Stimulated activated memory B cell treated with anti-CD40 and anti-IgM and Interleukin-4, amounts not matched to agents 10 μg/mL and 1 μg/mL and 100 μg/mL, for 72 hours (primary cell): ENCODE measurements around the gene FBXW7.

Source experiments
- ATAC-seq: fragments of 150-1000 bp; cut with Tn5 transposase; 2 replicates; pipeline ENCODE4 v1.10.0; 2021
- H3K27ac Mint-ChIP-seq: one replicate; pipeline ENCODE4 v1.8.0; 2022; ENCODE audit warnings: mild to moderate bottlenecking, mixed read lengths
- H3K27me3 Mint-ChIP-seq: one replicate; pipeline ENCODE4 v1.8.0; 2022; ENCODE audit warnings: mixed read lengths
- H3K36me3 Mint-ChIP-seq: one replicate; pipeline ENCODE4 v1.8.0; 2022; ENCODE audit warnings: mixed read lengths
- H3K4me1 Mint-ChIP-seq: one replicate; pipeline ENCODE4 v1.8.0; 2022; ENCODE audit warnings: mixed read lengths
- H3K4me3 Mint-ChIP-seq: one replicate; pipeline ENCODE4 v1.8.0; 2022; ENCODE audit warnings: mild to moderate bottlenecking, moderate library complexity, mixed read lengths
- H3K9me3 Mint-ChIP-seq: one replicate; pipeline ENCODE4 v1.8.0; 2022; ENCODE audit warnings: mixed read lengths

FBXW7 gene

DNA sequence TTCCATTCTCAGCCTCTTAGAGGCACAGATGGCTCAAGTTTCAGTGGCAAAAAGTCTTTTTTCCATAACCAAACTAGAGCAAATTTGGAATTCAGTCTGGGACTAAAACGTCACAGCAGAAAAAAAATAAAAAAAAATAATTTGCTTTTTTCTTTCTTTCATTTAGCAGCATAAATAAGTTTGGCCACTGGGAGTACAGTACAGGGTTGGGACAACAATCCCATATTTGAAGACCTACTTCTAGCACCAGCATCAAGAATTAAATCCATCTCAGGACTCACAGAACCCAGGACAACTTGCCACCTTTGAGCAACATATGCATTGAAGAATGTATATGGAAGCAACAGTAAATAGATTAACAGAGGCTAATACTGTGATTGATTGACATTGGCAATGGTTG, 214.0 kb downstream of the FBXW7 start:
- Mint-ChIP-seq H3K27ac (no peak overlapping the region), H3K4me3 (no peak overlapping the region), H3K9me3 (no peaks in the 10 kb centered on the region), H3K36me3 (peaks cover 46% of the 10 kb centered on the region), H3K27me3 (no peaks in the 10 kb centered on the region), H3K4me1 (no peaks in the 10 kb centered on the region)
- ATAC-seq, result no peak

GRCh38 chr4:152321398-152321797, 214.5 kb downstream of the FBXW7 start:
- Mint-ChIP-seq H3K27me3 (no peaks in the 10 kb centered on the region), H3K4me3 (no peak overlapping the region), H3K36me3 (peaks cover 46% of the 10 kb centered on the region), H3K4me1 (no peaks in the 10 kb centered on the region), H3K9me3 (no peaks in the 10 kb centered on the region), H3K27ac (no peak overlapping the region)
- ATAC-seq, result no peak

DNA sequence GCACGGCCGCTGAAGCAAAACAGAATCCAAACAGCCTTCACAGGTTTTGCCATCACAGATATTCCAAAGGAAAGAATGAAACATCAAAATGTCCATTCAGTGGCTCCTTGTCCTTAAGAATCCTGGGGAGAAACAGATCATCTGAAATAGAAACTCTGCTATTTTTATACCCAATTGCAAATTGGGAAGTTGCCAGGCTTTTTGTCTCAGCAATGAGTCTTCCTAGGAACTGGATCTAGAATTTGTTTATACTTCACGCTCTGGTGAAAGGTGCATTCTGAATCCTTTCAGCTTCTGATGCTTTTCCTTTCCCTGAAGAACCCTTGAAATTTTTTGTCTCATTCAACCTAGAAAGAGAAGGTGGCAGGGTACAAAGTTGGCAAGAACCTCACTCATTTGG, 218.9 kb downstream of the FBXW7 start:
- H3K4me3 Mint-ChIP-seq, result no peak overlapping the region
- no peaks in the 10 kb centered on the region for H3K9me3 Mint-ChIP-seq
- peaks cover 10% of the 10 kb centered on the region for H3K36me3 Mint-ChIP-seq
- no peak for ATAC-seq
- H3K4me1 Mint-ChIP-seq, result no peaks in the 10 kb centered on the region
- H3K27ac Mint-ChIP-seq, result no peak overlapping the region
- no peaks in the 10 kb centered on the region for H3K27me3 Mint-ChIP-seq

DNA sequence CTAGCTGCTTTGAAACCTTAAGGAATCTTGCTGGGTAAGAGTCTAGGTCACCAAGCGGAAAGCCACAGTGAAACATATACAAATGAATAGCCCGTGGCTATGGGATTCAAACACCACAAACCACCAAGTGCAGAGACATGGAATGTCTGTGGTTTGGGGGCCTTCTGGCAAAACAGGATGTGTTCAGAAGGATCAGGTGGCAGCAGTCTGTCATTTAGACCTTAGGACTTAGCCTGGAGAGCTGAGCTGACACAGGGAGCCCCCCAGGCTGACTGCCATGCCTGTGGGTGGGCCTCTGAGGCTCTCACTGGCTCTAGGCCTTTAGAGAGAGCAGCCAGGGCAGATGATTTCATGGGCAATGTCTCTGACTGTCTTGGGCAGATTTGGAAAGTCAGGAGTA, 225.6 kb downstream of the FBXW7 start:
- H3K4me3 Mint-ChIP-seq, result no peak overlapping the region
- H3K36me3 Mint-ChIP-seq, result no peaks in the 10 kb centered on the region
- peaks cover 11% of the 10 kb centered on the region for H3K27me3 Mint-ChIP-seq
- no peak for ATAC-seq
- H3K4me1 Mint-ChIP-seq, result no peaks in the 10 kb centered on the region
- no peaks in the 10 kb centered on the region for H3K9me3 Mint-ChIP-seq
- H3K27ac Mint-ChIP-seq, result no peak overlapping the region

DNA sequence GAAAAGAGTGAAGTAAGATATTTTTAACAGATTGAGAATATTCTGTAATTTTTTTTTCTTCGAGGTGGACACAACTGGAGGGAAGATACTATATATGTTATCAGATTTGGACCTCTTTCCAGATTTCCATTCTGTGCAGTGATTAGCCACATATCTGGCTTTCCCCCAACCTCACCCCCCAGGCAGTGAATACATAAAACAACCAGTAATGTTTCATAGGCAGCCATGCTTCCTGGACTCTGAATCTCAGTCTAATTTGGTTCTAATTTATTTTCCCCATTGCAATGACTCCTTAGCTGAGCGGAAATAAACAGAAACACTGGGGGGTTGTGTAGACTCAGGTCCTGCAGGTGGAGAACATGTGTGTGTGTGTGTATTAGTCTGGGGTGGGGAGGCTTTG, 226.5 kb downstream of the FBXW7 start:
- ATAC-seq, result no peak
- Mint-ChIP-seq H3K4me1 (no peaks in the 10 kb centered on the region), H3K4me3 (no peak overlapping the region), H3K36me3 (no peaks in the 10 kb centered on the region), H3K27me3 (peaks cover 16% of the 10 kb centered on the region), H3K9me3 (no peaks in the 10 kb centered on the region), H3K27ac (no peak overlapping the region)

- Mint-ChIP-seq H3K27ac (no peak overlapping the region), H3K4me1 (no peaks in the 10 kb centered on the region), H3K9me3 (no peaks in the 10 kb centered on the region), H3K36me3 (no peaks in the 10 kb centered on the region), H3K4me3 (no peak overlapping the region), H3K27me3 (peaks cover 16% of the 10 kb centered on the region)
- no peak for ATAC-seq
Observed at GRCh38 chr4:152308951-152309350, 226.9 kb downstream of the FBXW7 start.

GRCh38 chr4:152307669-152308068, 228.2 kb downstream of the FBXW7 start:
- Mint-ChIP-seq H3K36me3 (no peaks in the 10 kb centered on the region), H3K27ac (no peak overlapping the region), H3K9me3 (no peaks in the 10 kb centered on the region), H3K27me3 (peaks cover 16% of the 10 kb centered on the region), H3K4me3 (no peak overlapping the region), H3K4me1 (no peaks in the 10 kb centered on the region)
- no peak for ATAC-seq

DNA sequence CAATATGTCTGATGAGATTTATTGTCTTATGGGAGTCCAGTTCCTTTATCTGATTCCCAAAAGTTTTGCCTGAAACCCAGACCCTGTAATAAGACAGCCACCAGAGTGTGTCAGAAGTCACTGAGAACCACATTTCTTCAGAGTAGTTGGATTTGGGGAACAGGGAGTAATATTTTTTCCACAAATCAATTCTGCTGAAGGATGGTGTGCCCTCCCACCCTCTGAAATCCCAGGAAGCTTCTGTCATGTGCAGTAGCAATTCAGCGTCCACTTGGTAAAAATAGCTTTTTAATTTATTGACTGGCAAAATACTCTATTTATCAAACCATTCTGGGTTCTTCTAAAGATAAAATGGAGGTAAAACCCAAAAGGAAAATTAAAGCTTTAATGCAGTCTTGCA, 229.4 kb downstream of the FBXW7 start:
- H3K4me3 Mint-ChIP-seq, result no peak overlapping the region
- H3K36me3 Mint-ChIP-seq, result no peaks in the 10 kb centered on the region
- peaks cover 16% of the 10 kb centered on the region for H3K27me3 Mint-ChIP-seq

GRCh38 chr4:152304220-152304619, 231.7 kb downstream of the FBXW7 start:
- H3K4me3 Mint-ChIP-seq, result no peak overlapping the region
- peaks cover 16% of the 10 kb centered on the region for H3K27me3 Mint-ChIP-seq
- no peaks in the 10 kb centered on the region for H3K4me1 Mint-ChIP-seq
- H3K9me3 Mint-ChIP-seq, result no peaks in the 10 kb centered on the region
- H3K27ac Mint-ChIP-seq, result no peak overlapping the region
- no peaks in the 10 kb centered on the region for H3K36me3 Mint-ChIP-seq
- peak; percentile 58 for ATAC-seq

More for the DNA sequence above, 229.4 kb downstream of the FBXW7 start:
- Mint-ChIP-seq H3K4me1 (no peaks in the 10 kb centered on the region), H3K27ac (no peak overlapping the region), H3K9me3 (no peaks in the 10 kb centered on the region)
- ATAC-seq, result no peak

DNA sequence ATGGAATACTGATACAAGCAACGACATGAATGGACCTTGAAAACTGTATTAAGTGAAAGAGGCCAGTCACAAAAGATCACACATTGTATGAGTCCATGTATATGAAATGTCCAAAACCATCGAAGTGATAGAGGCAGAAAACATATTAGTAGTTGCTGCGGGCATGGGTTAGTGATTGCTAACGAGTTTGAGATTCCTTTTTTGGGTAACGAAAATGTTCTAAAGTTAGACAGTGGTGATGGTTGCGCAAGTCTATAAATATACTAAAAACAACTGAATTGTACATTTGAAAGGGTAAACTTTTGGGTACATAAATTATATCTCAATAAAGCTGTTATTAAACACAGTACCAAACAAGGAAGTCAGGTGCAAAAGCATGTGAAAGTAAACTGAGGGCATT, 234.5 kb downstream of the FBXW7 start:
- no peak for ATAC-seq
- H3K4me3 Mint-ChIP-seq, result no peak overlapping the region

GRCh38 chr4:152299553-152299952, 236.3 kb downstream of the FBXW7 start:
- Mint-ChIP-seq H3K27me3 (no peaks in the 10 kb centered on the region), H3K9me3 (no peaks in the 10 kb centered on the region), H3K27ac (no peak overlapping the region), H3K4me1 (no peaks in the 10 kb centered on the region), H3K4me3 (no peak overlapping the region), H3K36me3 (no peaks in the 10 kb centered on the region)
- no peak for ATAC-seq

More for the DNA sequence above, 234.5 kb downstream of the FBXW7 start:
- peaks cover 16% of the 10 kb centered on the region for H3K27me3 Mint-ChIP-seq
- no peaks in the 10 kb centered on the region for H3K9me3 Mint-ChIP-seq
- H3K27ac Mint-ChIP-seq, result no peak overlapping the region
- H3K36me3 Mint-ChIP-seq, result no peaks in the 10 kb centered on the region
- H3K4me1 Mint-ChIP-seq, result no peaks in the 10 kb centered on the region

GRCh38 chr4:152296386-152296785, 239.5 kb downstream of the FBXW7 start:
- no peaks in the 10 kb centered on the region for H3K36me3 Mint-ChIP-seq
- H3K27me3 Mint-ChIP-seq, result no peaks in the 10 kb centered on the region

GRCh38 chr4:152294765-152295164, 241.1 kb downstream of the FBXW7 start:
- H3K4me3 Mint-ChIP-seq, result no peak overlapping the region
- no peaks in the 10 kb centered on the region for H3K36me3 Mint-ChIP-seq
- H3K9me3 Mint-ChIP-seq, result no peaks in the 10 kb centered on the region
- H3K27ac Mint-ChIP-seq, result no peak overlapping the region
- H3K4me1 Mint-ChIP-seq, result no peaks in the 10 kb centered on the region
- ATAC-seq, result no peak
- no peaks in the 10 kb centered on the region for H3K27me3 Mint-ChIP-seq

More at GRCh38 chr4:152296386-152296785, 239.5 kb downstream of the FBXW7 start:
- ATAC-seq, result no peak
- H3K27ac Mint-ChIP-seq, result no peak overlapping the region
- no peaks in the 10 kb centered on the region for H3K9me3 Mint-ChIP-seq
- no peaks in the 10 kb centered on the region for H3K4me1 Mint-ChIP-seq
- no peak overlapping the region for H3K4me3 Mint-ChIP-seq

GRCh38 chr4:152294331-152294730, 241.6 kb downstream of the FBXW7 start:
- Mint-ChIP-seq H3K36me3 (no peaks in the 10 kb centered on the region), H3K9me3 (no peaks in the 10 kb centered on the region), H3K27ac (no peak overlapping the region), H3K4me3 (no peak overlapping the region), H3K27me3 (no peaks in the 10 kb centered on the region), H3K4me1 (no peaks in the 10 kb centered on the region)
- no peak for ATAC-seq

GRCh38 chr4:152293527-152293926, 242.4 kb downstream of the FBXW7 start:
- H3K4me1 Mint-ChIP-seq, result no peaks in the 10 kb centered on the region
- no peaks in the 10 kb centered on the region for H3K36me3 Mint-ChIP-seq
- no peaks in the 10 kb centered on the region for H3K9me3 Mint-ChIP-seq
- H3K4me3 Mint-ChIP-seq, result no peak overlapping the region
- no peak for ATAC-seq
- no peaks in the 10 kb centered on the region for H3K27me3 Mint-ChIP-seq
- no peak overlapping the region for H3K27ac Mint-ChIP-seq

DNA sequence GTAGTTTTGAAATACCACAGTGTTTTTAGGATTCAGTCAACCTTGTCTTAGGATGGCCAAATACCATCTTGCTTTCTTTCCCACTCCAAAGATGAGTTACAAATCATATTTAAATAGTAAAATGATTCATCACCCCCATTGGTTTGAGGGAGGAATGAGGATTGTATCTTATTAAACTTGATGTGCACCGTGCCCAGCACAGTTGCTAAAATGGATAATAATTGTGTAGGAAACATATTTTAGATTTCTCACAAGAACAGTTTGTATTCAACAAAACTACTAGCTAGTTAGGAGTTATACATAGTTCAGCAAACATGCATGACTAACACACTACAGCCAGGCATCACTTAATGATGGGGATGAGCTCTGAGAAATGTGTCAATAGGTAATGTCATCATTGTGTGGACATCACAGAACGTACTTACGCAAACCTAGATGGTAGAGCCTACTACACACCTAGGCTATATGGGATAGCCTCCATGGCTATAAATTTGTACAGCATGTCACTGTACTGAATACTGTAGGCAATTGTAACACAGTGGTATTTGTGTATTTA, 245.4 kb downstream of the FBXW7 start:
- Mint-ChIP-seq H3K27me3 (no peaks in the 10 kb centered on the region), H3K27ac (no peak overlapping the region), H3K36me3 (no peaks in the 10 kb centered on the region), H3K9me3 (no peaks in the 10 kb centered on the region), H3K4me3 (no peak overlapping the region), H3K4me1 (no peaks in the 10 kb centered on the region)
- ATAC-seq, result no peak

- H3K36me3 Mint-ChIP-seq, result no peaks in the 10 kb centered on the region
- no peaks in the 10 kb centered on the region for H3K9me3 Mint-ChIP-seq
- no peak for ATAC-seq
- no peaks in the 10 kb centered on the region for H3K27me3 Mint-ChIP-seq
- no peak overlapping the region for H3K27ac Mint-ChIP-seq
- no peak overlapping the region for H3K4me3 Mint-ChIP-seq
- H3K4me1 Mint-ChIP-seq, result no peaks in the 10 kb centered on the region
Observed at GRCh38 chr4:152289941-152290340, 246.0 kb downstream of the FBXW7 start.
